HepG2 (cell line): Measurements from ENCODE around the gene SLC16A9. TPM values are rescaled to one million over a fixed set of nuclear protein-coding genes. Genes with fewer than 3 reads are reported as not detected.

ENCODE experiments used
- ARNT ChIP-seq: fragments of 450-650 bp; IDR thresholded peaks from 2 replicates; pipeline ENCODE4 v1.6.1; 2017
- ARNT2 ChIP-seq: sonication (generic); formaldehyde crosslinking; IDR thresholded peaks from 2 replicates; pipeline ENCODE4 v1.8.0; 2022; ENCODE audit warnings: mild to moderate bottlenecking, low read depth, missing genetic modification reagents, moderate library complexity
- CBX5 ChIP-seq: sonication (generic); formaldehyde crosslinking; IDR thresholded peaks from 2 replicates; pipeline ENCODE4 v1.4.0; 2020; ENCODE audit warnings: missing genetic modification reagents, borderline replicate concordance
- CREBL2 ChIP-seq: sonication (generic); formaldehyde crosslinking; IDR thresholded peaks from 2 replicates; pipeline ENCODE4 v1.8.1; 2023; ENCODE audit warnings: missing genetic modification reagents, mild to moderate bottlenecking, borderline replicate concordance
- DMAP1 ChIP-seq: IDR thresholded peaks from 2 replicates; pipeline ENCODE4 v1.6.1; 2016
- EZH2 ChIP-seq: conservative IDR thresholded peaks from 2 replicates; pipeline ENCODE4 v1.6.1; 2012; ENCODE audit warnings: mild to moderate bottlenecking, low read depth, low read length, moderate library complexity
- HDAC2 ChIP-seq: sonication (generic); formaldehyde crosslinking; IDR thresholded peaks from 2 replicates; pipeline ENCODE4 v1.4.0; 2020; ENCODE audit warnings: missing genetic modification reagents
- HHEX ChIP-seq: IDR thresholded peaks from 2 replicates; pipeline ENCODE4 v1.6.1; 2016; ENCODE audit warnings: control low read depth
- HNRNPUL1 ChIP-seq: fragments of 200-400 bp; formaldehyde crosslinking; IDR thresholded peaks from 2 replicates; pipeline ENCODE4 v1.6.1; 2017; ENCODE audit warnings: low read depth, mild to moderate bottlenecking, low read length, moderate library complexity
- IKZF1 ChIP-seq: fragments of 450-650 bp; IDR thresholded peaks from 2 replicates; pipeline ENCODE4 v1.7.1; 2016
- JUNB ChIP-seq: sonication (generic); formaldehyde crosslinking; IDR thresholded peaks from 2 replicates; pipeline ENCODE4 v1.8.0; 2022; ENCODE audit warnings: missing genetic modification reagents, mild to moderate bottlenecking, borderline replicate concordance
- MAZ ChIP-seq, 2 experiments: sonication (generic) in 1 of 2; formaldehyde crosslinking in 1 of 2; IDR thresholded peaks; 2 replicates each; pipeline versions ENCODE4 v1.5.0 to v1.6.1; 2012 to 2020; ENCODE audit warnings: low read depth in 2 of 2, mild to moderate bottlenecking in 2 of 2, borderline replicate concordance in 1 of 2, improper control_type of control experiment in 1 of 2, low read length in 1 of 2, missing genetic modification reagents in 1 of 2, moderate library complexity in 1 of 2
- MBNL3 ChIP-seq: fragments of 250-450 bp; sonication (Bioruptor Pico); conservative IDR thresholded peaks from 2 replicates; pipeline ENCODE4 v1.8.0; 2022; ENCODE audit warnings: mild to moderate bottlenecking, inconsistent platforms
- NFAT5 ChIP-seq: sonication (generic); formaldehyde crosslinking; IDR thresholded peaks from 2 replicates; pipeline ENCODE4 v1.4.0; 2020; ENCODE audit warnings: missing genetic modification reagents
- RARA ChIP-seq: IDR thresholded peaks from 2 replicates; pipeline ENCODE4 v1.6.1; 2016; ENCODE audit warnings: missing genetic modification reagents, missing compliant biosample characterization
- RXRB ChIP-seq: IDR thresholded peaks from 2 replicates; pipeline ENCODE4 v1.6.1; 2016; ENCODE audit warnings: borderline replicate concordance, missing genetic modification reagents, missing compliant biosample characterization
- SIX4 ChIP-seq: sonication (generic); formaldehyde crosslinking; IDR thresholded peaks from 2 replicates; pipeline ENCODE4 v1.4.0; 2020; ENCODE audit warnings: missing genetic modification reagents
- SOX13 ChIP-seq, 3 experiments: fragments of 450-650 bp in 1 of 3; sonication (generic) in 1 of 3; formaldehyde crosslinking in 1 of 3; IDR thresholded peaks in 2 of 3; conservative IDR thresholded peaks in 1 of 3; 2 replicates each; pipeline versions ENCODE4 v1.5.0 to v1.6.1; 2016 to 2020; ENCODE audit warnings: antibody characterized with exemption in 1 of 3, mild to moderate bottlenecking in 1 of 3, missing compliant biosample characterization in 1 of 3, missing genetic modification reagents in 1 of 3, moderate library complexity in 1 of 3
- SP4 ChIP-seq: sonication (generic); formaldehyde crosslinking; IDR thresholded peaks from 2 replicates; pipeline ENCODE4 v1.8.1; 2023; ENCODE audit warnings: mild to moderate bottlenecking, missing genetic modification reagents
- TRIM24 ChIP-seq: sonication (generic); formaldehyde crosslinking; IDR thresholded peaks from 2 replicates; pipeline ENCODE4 v1.8.0; 2022; ENCODE audit warnings: mild to moderate bottlenecking, missing genetic modification reagents
- ZFP82 ChIP-seq: sonication (generic); formaldehyde crosslinking; IDR thresholded peaks from 2 replicates; pipeline ENCODE4 v1.5.1; 2020; ENCODE audit warnings: mild to moderate bottlenecking, missing genetic modification reagents, borderline replicate concordance
- ZNF24 ChIP-seq: fragments of 450-650 bp; IDR thresholded peaks from 2 replicates; pipeline ENCODE4 v1.6.1; 2017; ENCODE audit warnings: antibody characterized with exemption, mild to moderate bottlenecking
- ZNF282 ChIP-seq: fragments of 450-650 bp; IDR thresholded peaks from 2 replicates; pipeline ENCODE4 v1.6.1; 2018; ENCODE audit not compliant: partially characterized antibody
- ZNF33A ChIP-seq: sonication (generic); formaldehyde crosslinking; IDR thresholded peaks from 2 replicates; pipeline ENCODE4 v1.5.1; 2020; ENCODE audit warnings: missing genetic modification reagents, mild to moderate bottlenecking, moderate library complexity, borderline replicate concordance
- ZNF740 ChIP-seq: sonication (generic); formaldehyde crosslinking; IDR thresholded peaks from 2 replicates; pipeline ENCODE4 v1.4.0; 2020; ENCODE audit warnings: missing genetic modification reagents
- ZNF782 ChIP-seq: sonication (generic); formaldehyde crosslinking; IDR thresholded peaks from 2 replicates; pipeline ENCODE4 v1.4.0; 2020; ENCODE audit warnings: missing genetic modification reagents, mild to moderate bottlenecking, borderline replicate concordance
- polyA plus RNA-seq, 8 experiments: library from polyadenylated mRNA; depleted of rRNA in 3 of 8; stranded (reverse) in 7 of 8; unstranded in 1 of 8; fragments of >200 nt; fragmentation: Illumina TruSeq in 4 of 8; extraction: Trizol in 4 of 8; gene quantifications; 2 replicates each; pipeline versions ENCODE4 v1.2.1 to v1.2.3, GENCODE V29; 2011 to 2016; ENCODE audit warnings: low read depth in 4 of 8, missing spikeins in 1 of 8, mixed read lengths in 1 of 8; ENCODE audit not compliant: insufficient read depth in 1 of 8
- total RNA-seq, 5 experiments: library from RNA; depleted of rRNA; stranded (reverse); fragments of >200 nt; fragmentation: Illumina TruSeq; extraction: Trizol; gene quantifications; 2 replicates each; pipeline ENCODE4 v1.2.3, GENCODE V29; 2016; ENCODE audit warnings: low read depth in 1 of 5

Gene SLC16A9
- total and polyA plus RNA-seq, 2 of the 13 experiments (the other 11 are each of a cell fraction or from before 2014, with no cell fraction given) = 0.01 to 0.09 TPM

- TF ChIP-seq MAZ (IDR thresholded peaks at IDR 0.05; ENCODE audit: borderline replicate concordance, low read depth, low read length) = no peak
- TF ChIP-seq MAZ (CRISPR knock-in tag; IDR thresholded peaks at IDR 0.05; ENCODE audit: low read depth) = no peak
- TF ChIP-seq RXRB (CRISPR knock-in tag) = peak; percentile 77
- no peak for TF ChIP-seq CREBL2 (CRISPR knock-in tag)
- no peak for TF ChIP-seq ZFP82 (CRISPR knock-in tag)
- no peak for TF ChIP-seq CBX5 (CRISPR knock-in tag)
- TF ChIP-seq TRIM24 (CRISPR knock-in tag) = no peak
- TF ChIP-seq RARA (CRISPR knock-in tag) = peak; percentile 75
- no peak for TF ChIP-seq MBNL3
- no peak for TF ChIP-seq SIX4
- no peak for TF ChIP-seq ZNF24
- no peak for TF ChIP-seq ZNF33A (CRISPR knock-in tag)
- no peak for TF ChIP-seq IKZF1
- TF ChIP-seq ZNF282 = no peak
- TF ChIP-seq JUNB (CRISPR knock-in tag) = no peak
- no peak for TF ChIP-seq EZH2
- no peak for TF ChIP-seq SP4 (CRISPR knock-in tag)
- TF ChIP-seq ARNT = no peak
- no peak for TF ChIP-seq DMAP1 (CRISPR knock-in tag)
- no peak for TF ChIP-seq ZNF782
- TF ChIP-seq SOX13 (IDR thresholded peaks at IDR 0.05) = no peak
- TF ChIP-seq SOX13 (CRISPR knock-in tag; conservative IDR thresholded peaks at IDR 0.05 in 1 of 2, IDR thresholded peaks at IDR 0.05 in 1 of 2) = peak in 1 of 2 experiments; percentile 82; a peak in 2 of 4 replicates
- peak; percentile 68 for TF ChIP-seq HDAC2 (CRISPR knock-in tag)
- no peak for TF ChIP-seq ARNT2
- TF ChIP-seq HNRNPUL1 = no peak
- no peak for TF ChIP-seq NFAT5 (CRISPR knock-in tag)
- no peak for TF ChIP-seq ZNF740
- TF ChIP-seq HHEX = peak; percentile 32; the same call in 1 of the 2 replicates
Observed at GRCh38 chr10:59677253-59677831, 32.3 kb downstream of the SLC16A9 start (continued).
